Measurements from ENCODE around the gene SOD3.

DNA sequence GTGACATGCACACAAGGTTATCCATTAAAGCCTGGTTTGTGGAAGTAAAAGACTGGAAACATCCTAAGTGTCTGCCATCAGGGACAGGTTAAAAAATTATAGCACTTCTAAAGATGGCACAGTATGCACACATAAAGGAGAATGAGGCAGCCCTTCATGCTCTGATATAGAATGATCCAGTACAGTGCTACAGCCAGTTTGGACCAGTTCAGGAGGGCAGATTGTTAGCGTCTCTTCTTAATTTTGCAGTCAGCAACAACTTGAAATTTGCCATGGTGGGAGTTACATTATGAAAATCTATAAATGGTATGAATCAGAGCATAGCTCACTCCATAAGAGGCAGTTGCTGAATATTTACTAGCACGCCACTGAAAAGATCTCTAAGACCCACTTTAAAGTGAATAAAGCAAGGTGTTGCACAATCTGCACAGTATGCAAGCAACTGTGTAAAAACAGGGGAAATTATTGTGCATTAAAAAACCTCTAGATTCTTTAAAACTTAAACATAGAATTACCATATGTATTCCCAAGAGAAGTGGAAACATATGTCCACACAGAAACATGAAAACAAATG is 20.3 kb upstream of the SOD3 start:
- TF ChIP-seq POLR2AphosphoS5 (IDR thresholded peaks at IDR 0.05; ENCODE audit: low read depth, low read length) (no peak), POLR2A (IDR thresholded peaks at IDR 0.05; ENCODE audit: low read depth, low read length) (no peak), TAF1 (IDR thresholded peaks at IDR 0.05; ENCODE audit: borderline replicate concordance, low read depth, low read length) (no peak)
